ENCODE data around the gene CNEP1R1.

The CNEP1R1 gene

GRCh38 chr16:50065624-50066481, 40.8 kb downstream of the CNEP1R1 start, which contains the start of gene HEATR3:
Gene HEATR3 (plus strand): TSS chr16:50065970. CDS start chr16:50066132, 162 bp downstream.
- DNase-seq: peak; percentile 82 to 95

DNA sequence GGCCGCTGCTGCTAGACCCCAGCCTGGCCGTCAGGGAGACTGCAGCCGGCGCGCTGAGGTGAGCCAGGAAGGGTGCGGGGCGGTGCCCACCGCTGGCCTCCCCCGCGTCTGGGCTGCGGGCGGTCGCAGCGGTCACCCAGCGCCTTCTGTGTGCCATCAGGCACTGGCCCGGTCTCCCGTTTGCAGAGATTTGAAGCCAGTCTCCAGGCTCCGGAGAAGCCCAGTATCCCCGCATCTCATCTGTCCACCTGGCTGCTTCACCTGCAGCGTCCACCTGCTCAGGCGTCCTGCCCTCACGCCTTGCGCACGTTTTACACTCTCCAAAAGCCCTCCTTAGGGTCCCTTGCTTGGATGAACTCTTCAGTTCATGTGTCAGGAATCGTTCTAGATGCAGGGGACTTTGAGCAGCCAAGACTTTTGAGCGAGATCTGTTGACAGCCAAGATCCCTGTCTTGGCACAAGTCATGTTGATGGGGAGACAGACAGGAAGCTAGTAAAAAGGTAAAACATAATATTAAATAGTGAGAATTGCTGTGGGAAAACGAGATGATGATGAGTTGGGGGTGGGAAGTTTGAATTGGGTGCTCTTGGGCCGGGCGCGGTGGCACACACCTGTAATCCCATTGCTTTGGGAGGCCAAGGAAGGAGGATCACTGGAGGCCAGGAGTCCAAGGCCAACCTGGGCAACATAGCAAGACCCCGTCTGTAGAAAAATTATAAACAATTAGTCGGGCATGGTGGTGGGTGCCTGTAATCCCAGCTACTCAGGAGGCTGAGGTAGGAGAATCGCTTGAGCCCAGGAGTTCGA, 41.7 kb downstream of the CNEP1R1 start:
- DNase-seq: no peak

- DNase-seq: peak in 1 of 2 donors; percentile 80
These were observed 42.3 kb downstream of the CNEP1R1 start for GRCh38 chr16:50067290-50067853.

GRCh38 chr16:50068550-50068949, 43.5 kb downstream of the CNEP1R1 start:
- DNase-seq: no peak

GRCh38 chr16:50069060-50069459, 44.0 kb downstream of the CNEP1R1 start:
- no peak for DNase-seq

DNA sequence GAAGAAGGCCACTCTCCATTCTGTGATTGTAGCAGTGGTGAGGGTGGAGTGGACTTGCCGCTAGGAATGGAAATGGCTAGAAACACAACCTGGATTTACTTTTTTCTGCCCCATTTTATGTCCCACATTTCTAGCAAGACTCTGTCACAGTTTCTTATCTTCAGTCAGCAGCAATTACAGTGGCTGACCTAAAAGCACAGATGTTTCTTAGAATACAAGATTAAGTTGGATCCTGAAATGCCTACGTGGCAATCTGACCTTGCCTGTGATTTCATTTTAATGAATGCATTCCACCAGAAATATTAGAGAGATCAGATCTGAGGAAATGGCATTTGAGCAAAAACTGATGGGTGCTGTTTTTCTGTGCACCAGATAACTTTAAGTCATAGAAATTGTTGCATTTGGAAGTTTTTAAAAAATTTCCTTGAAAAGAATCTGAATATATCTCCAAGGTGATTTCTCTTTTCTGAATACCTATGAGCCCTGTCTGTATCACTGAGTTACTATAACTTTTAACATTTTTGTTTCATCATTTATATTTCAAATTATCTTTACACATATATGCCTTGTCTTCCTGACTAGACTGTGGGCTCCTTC, 46.1 kb downstream of the CNEP1R1 start:
- no peak for DNase-seq

DNA sequence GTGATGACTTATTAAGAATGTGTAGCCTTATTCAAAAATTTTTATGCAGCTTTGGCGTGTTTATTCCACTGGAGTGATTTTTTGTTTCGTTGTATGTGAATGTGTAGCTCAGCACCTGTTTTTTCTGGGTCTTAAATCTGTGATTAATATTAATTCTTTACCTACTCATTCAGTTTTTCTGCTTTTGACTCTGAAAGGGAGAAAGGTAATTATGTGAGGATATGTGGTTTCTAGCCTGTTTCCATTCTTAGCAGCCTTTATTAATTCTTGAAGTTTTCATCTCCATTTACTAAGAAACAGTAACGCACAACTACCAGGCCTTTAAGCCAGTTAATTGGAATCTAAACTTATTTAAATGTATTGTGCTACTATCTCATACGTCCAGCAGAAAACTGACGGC, 47.7 kb downstream of the CNEP1R1 start:
- DNase-seq: no peak

DNA sequence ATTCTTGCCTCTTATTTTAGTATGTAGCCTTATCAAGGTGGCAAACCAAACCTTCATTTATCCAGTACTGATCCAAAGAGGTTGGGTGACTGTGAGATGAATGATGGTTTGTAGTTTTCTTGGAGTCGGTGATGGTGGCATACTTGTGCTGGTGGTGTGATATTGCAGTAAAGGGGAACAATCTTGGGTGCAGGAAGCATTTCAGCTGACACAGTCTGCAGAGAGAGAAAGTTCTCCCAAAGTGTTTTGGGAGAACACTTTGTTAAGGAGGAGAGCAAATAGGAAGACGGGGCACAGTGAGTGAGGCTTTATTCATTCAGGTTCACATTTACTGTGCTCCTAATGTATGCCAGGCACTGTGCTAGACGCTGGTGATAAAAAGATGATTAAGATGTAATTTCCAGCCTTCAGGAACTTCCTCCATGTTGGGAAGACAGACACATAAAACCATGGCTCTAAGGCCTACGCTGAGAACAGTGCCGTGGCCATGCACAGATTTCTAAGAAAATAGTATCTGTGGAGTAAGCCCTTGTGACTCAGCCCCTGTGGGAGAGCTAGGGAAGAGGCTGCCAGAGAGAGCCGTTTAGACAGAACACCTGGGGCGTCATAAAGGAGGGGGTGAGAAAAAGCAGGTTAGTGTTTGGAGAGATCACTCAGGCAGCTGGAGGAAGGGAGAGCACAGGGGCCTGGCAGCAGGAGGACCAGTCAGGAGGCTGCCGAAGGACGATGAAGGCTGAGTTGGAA, 54.5 kb downstream of the CNEP1R1 start:
- DNase-seq: no peak

GRCh38 chr16:50081428-50082018, 56.5 kb downstream of the CNEP1R1 start:
- no peak for DNase-seq

- DNase-seq: no peak
These were observed 59.0 kb downstream of the CNEP1R1 start for GRCh38 chr16:50083996-50084395.

- DNase-seq: no peak
These were observed 61.2 kb downstream of the CNEP1R1 start for GRCh38 chr16:50086176-50086575.
